Measurements from ENCODE around the gene ZCCHC7. TPM values are rescaled to one million over a fixed set of nuclear protein-coding genes. Genes with fewer than 3 reads are reported as not detected.
A peak's percentile ranks its signal among the peaks of the same experiment; 100 is the strongest.
"Not testable (repeated sequence)": the region's sequence is repeated elsewhere in the genome, so short reads cannot be mapped to it uniquely, and the experiment has no call there.

The ZCCHC7 gene
- total and polyA plus RNA-seq, 10 of the 15 experiments (the other 5 are each of a cell fraction or from before 2014, with no cell fraction given): 42.9 to 178 (median 53.3) TPM

GRCh38 chr9:37163299-37163698 lies 42.9 kb downstream of the ZCCHC7 start:
- Histone ChIP-seq H3K4me2 (ENCODE audit: control insufficient read depth, insufficient read depth) (no peak overlapping the region), H3K4me3 (no peak overlapping the region), H4K20me1 (ENCODE audit: control insufficient read depth, insufficient read depth) (no peaks in the 10 kb centered on the region), H3K36me3 (ENCODE audit: control insufficient read depth in 2 of 2, insufficient read depth in 2 of 2, low read length in 1 of 2) (peaks cover 3 to 21% of the 10 kb centered on the region in 2 experiments; a peak in 3 of 4 replicates), H3K4me1 (ENCODE audit: control insufficient read depth, insufficient read depth, low read length) (peaks cover 11% of the 10 kb centered on the region), H3K9me3 (replicated peaks; ENCODE audit: control insufficient read depth, insufficient read depth, low read length) (no peaks in the 10 kb centered on the region; the same call in 2 of the 3 replicates), H2AFZ (ENCODE audit: control insufficient read depth, low read depth, low read length) (no peak overlapping the region), H3K27ac (ENCODE audit: control insufficient read depth, insufficient read depth) (peak overlapping the region; percentile 51; the same call in 1 of the 2 replicates), H3K79me2 (ENCODE audit: control insufficient read depth, insufficient read depth, low read length) (peaks cover 8% of the 10 kb centered on the region), H3K27me3 (replicated peaks in 1 of 2; ENCODE audit: control insufficient read depth in 2 of 2, insufficient read depth in 2 of 2, low read length in 1 of 2) (no peaks in the 10 kb centered on the region), H3K9ac (ENCODE audit: control insufficient read depth, insufficient read depth, low read length) (no peak overlapping the region)
- TF ChIP-seq SMC3 (IDR thresholded peaks at IDR 0.05; ENCODE audit: borderline replicate concordance, low read length): no peak
- no peak for TF ChIP-seq POLR2AphosphoS5 (IDR thresholded peaks at IDR 0.05; ENCODE audit: low read length)
- TF ChIP-seq ZNF384 (IDR thresholded peaks at IDR 0.05; ENCODE audit: borderline replicate concordance, low read depth, low read length): 0 out of 2 replicates have a peak, but pooled peaks have one; percentile 52
- no peak for TF ChIP-seq BCLAF1 (IDR thresholded peaks at IDR 0.05)
- TF ChIP-seq HCFC1 (IDR thresholded peaks at IDR 0.05; ENCODE audit: low read length): no peak
- TF ChIP-seq RAD21 (IDR thresholded peaks at IDR 0.05; ENCODE audit: insufficient read depth, low read depth, low read length): no peak
- no peak for TF ChIP-seq CTCF (IDR thresholded peaks at IDR 0.05 in 2 of 3, conservative IDR thresholded peaks at IDR 0.05 in 1 of 3; ENCODE audit: control insufficient read depth in 2 of 3, extremely low read depth in 1 of 3, insufficient read depth in 1 of 3, low read depth in 3 of 3, low read length in 3 of 3)
- no peak for TF ChIP-seq TCF7 (IDR thresholded peaks at IDR 0.05; ENCODE audit: borderline replicate concordance)
- TF ChIP-seq YBX1 (IDR thresholded peaks at IDR 0.05): no peak
- no peak for TF ChIP-seq BRCA1 (IDR thresholded peaks at IDR 0.05; ENCODE audit: low read depth, low read length)
- TF ChIP-seq SPI1 (IDR thresholded peaks at IDR 0.05; ENCODE audit: borderline replicate concordance, insufficient read depth, low read depth, low read length): peak; percentile 60; the same call in 1 of the 2 replicates
- TF ChIP-seq DPF2 (IDR thresholded peaks at IDR 0.05): no peak
- peak; percentile 72 for ATAC-seq
- WGBS (ENCODE audit: insufficient coverage, insufficient replicate concordance, low lambda C conversion rate, missing lambda C conversion rate): 58% methylated on average over 3 of the region's 4 CpGs
- ChIA-PET SMC1A (ENCODE audit: uncharacterized antibody, unreplicated experiment) (interaction anchor here (0.7 to 1.0 kb wide), 2 partner anchors 14 to 38 kb away, joined by 4 read pairs; no protein-coding TSS in a partner anchor), RAD21 (ENCODE audit: unreplicated experiment) (no interaction called here), CTCF (interaction anchor here (0.9 kb wide), 1 partner anchor 11 kb away, joined by 4 read pairs; no protein-coding TSS in a partner anchor), POLR2A (no interaction called here)
- no peak for FAIRE-seq
- intact Hi-C loops (cut with micrococcal nuclease; ENCODE audit: unreplicated experiment): no loop called here
- BruUV-seq (replicated peaks): no TSS peak
- in situ Hi-C loops (cut with MboI): no loop called here
- no peak for DNase-seq (ENCODE audit: low read depth, low spot score)

- H3K79me2 ChIP-seq (ENCODE audit: control insufficient read depth, insufficient read depth, low read length); H3K4me3 ChIP-seq; intact Hi-C loops (cut with micrococcal nuclease; ENCODE audit: unreplicated experiment); H3K27ac ChIP-seq (ENCODE audit: control insufficient read depth, insufficient read depth); FAIRE-seq; RAD21 ChIA-PET (ENCODE audit: unreplicated experiment); H3K27me3 ChIP-seq (replicated peaks in 1 of 2; ENCODE audit: control insufficient read depth in 2 of 2, insufficient read depth in 2 of 2, low read length in 1 of 2); in situ Hi-C loops (cut with MboI); H4K20me1 ChIP-seq (ENCODE audit: control insufficient read depth, insufficient read depth); ATAC-seq; DNase-seq (ENCODE audit: low read depth, low spot score); BruUV-seq (replicated peaks); H3K4me2 ChIP-seq (ENCODE audit: control insufficient read depth, insufficient read depth); H3K9me3 ChIP-seq (replicated peaks; ENCODE audit: control insufficient read depth, insufficient read depth, low read length); H3K9ac ChIP-seq (ENCODE audit: control insufficient read depth, insufficient read depth, low read length); POLR2A ChIA-PET; H2AFZ ChIP-seq (ENCODE audit: control insufficient read depth, low read depth, low read length): not testable (repeated sequence)
- ChIA-PET CTCF (interaction anchor here (0.9 kb wide), 1 partner anchor 10 kb away, joined by 4 read pairs; no protein-coding TSS in a partner anchor), SMC1A (ENCODE audit: uncharacterized antibody, unreplicated experiment) (interaction anchor here (1.0 kb wide), 1 partner anchor 39 kb away, joined by 4 read pairs; no protein-coding TSS in a partner anchor)
- 100% methylated on average over 4 of the region's 4 CpGs for WGBS (ENCODE audit: insufficient coverage, insufficient replicate concordance, low lambda C conversion rate, missing lambda C conversion rate)
- peaks cover 11% of the 10 kb centered on the region for H3K4me1 ChIP-seq (ENCODE audit: control insufficient read depth, insufficient read depth, low read length)
- H3K36me3 ChIP-seq (ENCODE audit: control insufficient read depth in 2 of 2, insufficient read depth in 2 of 2, low read length in 1 of 2): peaks cover 3 to 22% of the 10 kb centered on the region in 2 experiments; a peak in 3 of 4 replicates
Measured at GRCh38 chr9:37164335-37164734, 44.0 kb downstream of the ZCCHC7 start.

Measured in GM12878 (cell line).